WI38 (cell line): ENCODE measurements around the gene ARAP3.
A peak's percentile ranks its signal among the peaks of the same experiment; 100 is the strongest.

ENCODE experiments used
- H3K4me3 ChIP-seq: 2 replicates; pipeline ENCODE4 v1.5.1; 2011; ENCODE audit warnings: low read depth, mild to moderate bottlenecking, control low read depth, low read length
- TF ChIP-seq, protein P1 (sequence below): IDR thresholded peaks from 2 replicates; pipeline ENCODE4 v1.5.1; 2012; ENCODE audit warnings: low read depth, mild to moderate bottlenecking, control low read depth, low read length

The ARAP3 gene

DNA sequence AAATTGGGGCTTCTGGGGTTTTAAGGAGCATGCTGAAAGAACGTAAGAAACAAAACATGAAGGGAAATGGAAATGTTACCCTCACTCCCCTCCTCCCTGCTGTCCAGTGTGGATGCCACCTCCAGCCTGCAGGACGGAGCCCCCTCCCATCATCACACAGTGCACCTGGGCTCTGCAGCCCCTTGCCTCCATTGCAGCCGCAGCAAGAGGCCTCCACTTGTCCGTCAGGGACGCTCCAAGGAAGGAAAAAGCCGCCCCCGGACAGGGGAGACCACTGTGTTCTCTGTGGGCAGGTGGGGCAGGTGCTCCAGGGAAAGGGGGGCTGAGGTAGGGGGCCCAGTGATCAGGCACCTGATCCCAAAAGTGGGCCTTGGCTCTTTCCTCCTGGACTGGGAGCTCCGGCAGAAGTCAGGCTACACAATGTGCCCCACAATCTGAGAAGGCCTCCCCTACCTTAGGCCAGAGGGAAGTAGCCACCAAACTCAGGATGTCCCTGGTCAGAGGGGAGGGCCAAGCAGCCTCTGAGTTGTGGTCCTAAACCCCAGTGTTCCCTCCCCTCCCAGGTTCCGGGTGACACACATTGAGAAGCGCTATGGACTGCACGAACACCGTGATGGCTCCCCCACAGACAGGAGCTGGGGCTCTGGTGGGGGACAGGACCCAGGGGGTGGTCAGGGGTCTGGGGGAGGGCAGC is 42.5 kb downstream of the ARAP3 start:
- TF ChIP-seq, protein P1, sequence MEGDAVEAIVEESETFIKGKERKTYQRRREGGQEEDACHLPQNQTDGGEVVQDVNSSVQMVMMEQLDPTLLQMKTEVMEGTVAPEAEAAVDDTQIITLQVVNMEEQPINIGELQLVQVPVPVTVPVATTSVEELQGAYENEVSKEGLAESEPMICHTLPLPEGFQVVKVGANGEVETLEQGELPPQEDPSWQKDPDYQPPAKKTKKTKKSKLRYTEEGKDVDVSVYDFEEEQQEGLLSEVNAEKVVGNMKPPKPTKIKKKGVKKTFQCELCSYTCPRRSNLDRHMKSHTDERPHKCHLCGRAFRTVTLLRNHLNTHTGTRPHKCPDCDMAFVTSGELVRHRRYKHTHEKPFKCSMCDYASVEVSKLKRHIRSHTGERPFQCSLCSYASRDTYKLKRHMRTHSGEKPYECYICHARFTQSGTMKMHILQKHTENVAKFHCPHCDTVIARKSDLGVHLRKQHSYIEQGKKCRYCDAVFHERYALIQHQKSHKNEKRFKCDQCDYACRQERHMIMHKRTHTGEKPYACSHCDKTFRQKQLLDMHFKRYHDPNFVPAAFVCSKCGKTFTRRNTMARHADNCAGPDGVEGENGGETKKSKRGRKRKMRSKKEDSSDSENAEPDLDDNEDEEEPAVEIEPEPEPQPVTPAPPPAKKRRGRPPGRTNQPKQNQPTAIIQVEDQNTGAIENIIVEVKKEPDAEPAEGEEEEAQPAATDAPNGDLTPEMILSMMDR = no peak
- H3K4me3 ChIP-seq = no peak overlapping the region

DNA sequence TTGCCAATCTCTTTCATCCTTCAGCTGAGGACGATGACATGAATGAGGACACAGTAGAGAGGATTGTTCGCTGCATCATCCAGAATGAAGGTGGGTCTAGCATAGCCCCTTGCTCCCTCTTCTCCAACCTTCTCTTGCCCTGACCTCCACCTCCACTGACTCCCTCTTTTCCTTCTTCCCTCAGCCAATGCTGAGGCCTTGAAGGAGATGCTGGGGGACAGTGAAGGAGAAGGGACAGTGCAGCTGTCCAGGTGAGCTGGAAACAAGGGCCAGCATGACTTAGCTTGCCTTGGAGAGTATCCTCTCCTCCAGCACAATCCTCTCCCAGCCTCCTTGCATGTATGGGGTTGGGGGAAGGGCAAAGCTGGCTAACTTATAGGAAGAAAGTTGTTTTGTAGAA is 43.3 kb downstream of the ARAP3 start:
- TF ChIP-seq, protein P1 = no peak
- H3K4me3 ChIP-seq = no peak overlapping the region

DNA sequence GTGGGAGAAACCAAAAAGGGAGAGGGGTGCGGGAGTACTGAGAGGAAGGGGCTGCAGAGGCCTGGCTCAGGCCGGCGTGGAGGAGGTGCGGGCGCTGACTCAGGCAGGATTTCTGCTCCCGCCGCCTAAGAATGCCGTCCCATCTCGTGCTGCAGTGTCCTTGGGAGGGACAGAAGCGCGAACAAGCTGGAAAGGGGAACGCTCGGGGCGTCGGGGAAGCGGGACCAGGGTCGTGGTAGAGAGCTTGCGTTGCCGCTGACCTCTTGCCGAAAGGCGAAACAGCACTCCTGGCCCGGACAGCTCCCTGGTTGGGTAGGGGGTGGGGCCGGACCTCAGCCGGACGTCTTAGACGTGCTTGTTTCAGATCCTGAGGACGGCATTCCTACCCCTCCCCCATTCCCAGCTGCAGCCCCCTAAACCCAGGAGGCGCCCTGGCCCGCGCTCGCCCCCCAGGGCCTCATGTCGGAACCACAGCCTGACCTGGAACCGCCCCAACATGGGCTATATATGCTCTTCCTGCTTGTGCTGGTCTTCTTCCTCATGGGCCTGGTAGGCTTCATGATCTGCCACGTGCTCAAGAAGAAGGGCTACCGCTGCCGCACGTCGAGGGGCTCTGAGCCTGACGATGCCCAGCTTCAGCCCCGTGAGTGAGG is 44.1 kb downstream of the ARAP3 start:
- peak overlapping the region; percentile 97 for H3K4me3 ChIP-seq
- TF ChIP-seq, protein P1 = no peak

DNA sequence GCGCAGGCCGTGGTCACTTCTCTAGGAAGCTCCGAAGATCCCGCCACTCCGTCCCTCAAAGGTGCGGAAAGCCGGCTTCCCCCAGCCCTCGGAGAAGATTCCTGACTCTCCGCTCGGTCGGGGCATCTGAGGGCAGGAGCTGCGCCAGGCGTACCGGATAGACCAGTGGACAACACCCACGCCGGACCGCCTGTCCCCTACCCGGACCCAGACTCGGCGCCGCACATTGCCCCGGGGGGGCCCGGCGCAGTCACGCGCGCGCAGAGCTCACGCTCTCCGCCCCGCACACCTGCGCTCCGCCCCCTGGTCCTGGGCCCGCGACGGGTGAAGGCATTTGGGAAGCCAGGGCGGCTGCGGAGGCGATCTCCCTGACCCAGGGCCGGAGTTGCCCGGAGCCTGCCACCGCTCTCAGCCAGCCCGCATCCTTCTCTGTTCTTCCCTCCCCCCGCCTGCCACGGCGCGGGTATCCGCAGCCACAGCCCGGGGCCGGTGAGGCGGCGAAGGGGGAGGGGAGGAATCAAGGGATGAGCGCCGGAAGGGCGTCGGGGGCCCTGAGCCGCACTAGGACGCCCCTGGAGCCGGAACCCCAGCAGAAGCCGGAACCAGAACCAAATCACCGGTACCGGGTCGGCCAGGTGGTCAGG is 44.8 kb downstream of the ARAP3 start:
- H3K4me3 ChIP-seq = peak overlapping the region; percentile 97
- TF ChIP-seq, protein P1 = no peak

DNA sequence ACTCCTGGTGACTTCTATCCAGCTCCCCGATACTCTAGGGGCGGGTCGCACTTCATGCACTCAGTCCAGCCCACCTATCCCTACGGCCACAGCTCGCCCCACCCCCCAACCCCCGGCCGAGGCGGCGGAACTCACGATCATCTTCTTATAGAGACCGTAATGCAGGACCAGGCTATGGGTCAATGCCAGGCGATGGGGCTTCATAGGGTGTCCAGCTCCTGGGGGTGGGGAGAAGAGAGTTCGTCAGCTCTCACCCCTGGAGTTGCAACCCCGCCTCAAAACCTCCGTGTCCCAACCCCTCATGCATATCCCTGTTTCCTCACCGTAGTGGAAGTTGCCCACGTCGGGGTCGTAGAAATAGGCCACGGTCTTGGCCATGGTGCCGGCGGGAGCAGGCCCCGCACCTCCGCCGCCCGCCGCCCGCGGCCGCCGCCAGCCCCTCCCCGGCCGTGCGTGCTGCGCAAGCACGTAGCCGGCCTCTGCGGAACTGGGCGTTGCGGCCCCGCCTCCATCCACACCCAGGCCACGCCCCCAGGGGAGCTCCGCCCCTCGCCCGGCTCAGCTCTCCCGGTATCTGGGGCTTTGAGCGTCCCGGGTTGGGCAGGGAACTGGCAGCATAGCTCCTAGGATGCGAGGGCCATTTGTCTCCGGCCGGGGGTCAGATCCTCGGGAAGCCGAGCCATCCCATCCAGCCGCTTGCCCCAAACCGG is 45.5 kb downstream of the ARAP3 start, which contains the start of the genes HDAC3 and RELL2:
TSS of gene HDAC3 (minus strand) at position 437 of the 710 bp plus-strand sequence. CDS start at position 378, 59 bp downstream.
TSS of gene RELL2 (plus strand) at position 585 of the 710 bp plus-strand sequence. CDS start 1,229 bp downstream, outside the sequence.
- peak within 1 kb of the TSS; percentile 97 for H3K4me3 ChIP-seq
- TF ChIP-seq, protein P1 = no peak

- H3K4me3 ChIP-seq = peak overlapping the region; percentile 97
- TF ChIP-seq, protein P1 = no peak
Observed at GRCh38 chr5:141636106-141636412, 46.0 kb downstream of the ARAP3 start.

DNA sequence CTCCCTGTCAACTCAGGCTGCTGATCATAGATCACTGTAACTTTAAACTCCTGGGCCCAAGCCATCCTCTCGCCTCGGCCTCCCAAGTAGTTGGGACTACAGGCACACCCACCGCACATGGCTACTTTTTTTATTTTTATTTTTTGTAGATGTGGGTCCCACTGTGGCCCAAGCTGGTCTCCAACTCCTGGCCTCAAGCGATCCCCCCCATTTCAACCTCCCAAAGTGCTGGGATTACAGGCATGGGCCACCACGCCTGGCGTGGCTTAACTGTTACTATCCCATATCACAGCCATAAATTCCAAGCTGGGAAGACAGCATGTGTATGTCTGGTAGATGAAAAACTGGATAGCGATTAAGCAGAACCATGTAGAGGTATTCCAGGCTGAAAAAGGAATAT is 46.4 kb downstream of the ARAP3 start:
- TF ChIP-seq, protein P1 = no peak
- peak overlapping the region; percentile 97 for H3K4me3 ChIP-seq
